Heart left ventricle (tissue), 16 donors: ENCODE data around the gene TRAF3. TPM values are rescaled to one million over a fixed set of nuclear protein-coding genes. Genes with fewer than 3 reads are reported as not detected.

Experiments
- ATAC-seq, 4 donors: fragments of 200-7000 bp; cut with Tn5 transposase; one replicate each; pipeline ENCODE4 v1.9.1; 2020 to 2022; ENCODE audit warnings: moderate library complexity in 4 of 4, mild to moderate bottlenecking in 3 of 4, moderate number of reproducible peaks in 1 of 4
- DNase-seq, 5 donors: peaks; one replicate each; pipeline ENCODE4 v3.0.0-alpha.2; 2020
- H3K27ac ChIP-seq, 12 donors: fragments of 200-600 bp; sonication (generic) in 4 of 12; one replicate each; pipeline versions ENCODE4 v1.5.0 to v1.8.0; 2016 to 2022; ENCODE audit warnings: mild to moderate bottlenecking in 2 of 12
- H3K27me3 ChIP-seq, 9 donors: fragments of 200-600 bp; sonication (generic) in 2 of 9; one replicate each; pipeline versions ENCODE4 v1.5.1 to v1.8.0; 2016 to 2022; ENCODE audit warnings: mild to moderate bottlenecking in 3 of 9
- H3K36me3 ChIP-seq, 9 donors: fragments of 200-600 bp; sonication (generic) in 2 of 9; one replicate each; pipeline versions ENCODE4 v1.5.0 to v1.8.0; 2018 to 2022; ENCODE audit warnings: mild to moderate bottlenecking in 2 of 9
- H3K4me1 ChIP-seq, 12 donors: fragments of 200-600 bp; sonication (generic) in 4 of 12; one replicate each; pipeline versions ENCODE4 v1.5.0 to v1.8.0; 2016 to 2022; ENCODE audit warnings: mild to moderate bottlenecking in 3 of 12
- H3K4me3 ChIP-seq, 12 donors: fragments of 200-600 bp; sonication (generic) in 4 of 12; one replicate each; pipeline versions ENCODE4 v1.5.0 to v1.8.0; 2017 to 2022; ENCODE audit warnings: mild to moderate bottlenecking in 9 of 12, moderate library complexity in 4 of 12
- H3K9me3 ChIP-seq, 12 donors: fragments of 200-600 bp; sonication (generic) in 4 of 12; one replicate each; pipeline versions ENCODE4 v1.5.0 to v1.8.0; 2016 to 2022; ENCODE audit warnings: mild to moderate bottlenecking in 1 of 12
- CTCF ChIP-seq, 12 donors: fragments of 200-600 bp; sonication (generic) in 4 of 12; IDR thresholded peaks; one replicate each; pipeline versions ENCODE4 v1.5.0 to v1.8.0; 2018 to 2022; ENCODE audit warnings: antibody characterized with exemption in 12 of 12, mild to moderate bottlenecking in 5 of 12
- POLR2A ChIP-seq, 2 donors: fragments of 450-650 bp; IDR thresholded peaks; one replicate each; pipeline ENCODE4 v1.6.1; 2017; ENCODE audit warnings: antibody characterized with exemption in 2 of 2, mild to moderate bottlenecking in 2 of 2, moderate library complexity in 2 of 2
- WGBS, 4 donors: extraction: QIAGEN DNeasy Blood & Tissue Kit in 2 of 4; methylation state at CpG; one replicate each; pipeline versions ENCODE4 v1.1.5 to v1.1.7; 2013 to 2018; 5-methylcytosine and 5-hydroxymethylcytosine counted together
- intact Hi-C, 10 donors: fragments of 100-400 bp; cut with DNase I; formaldehyde crosslinking; loops; one replicate each; pipeline versions ENCODE4 v1.11.1 to v1.14.2; 2022
- polyA plus RNA-seq, 2 donors: library from polyadenylated mRNA; stranded (reverse); fragments of 200-250 nt; gene quantifications; one replicate each; pipeline ENCODE4 v1.2.3, GENCODE V29; 2013
- total RNA-seq, 9 donors: library from RNA; depleted of rRNA in 2 of 9; stranded (reverse); fragments of >200 nt in 2 of 9; fragmentation: NEBNext Ultra II Directional in 3 of 9; extraction: Animal tissue kit (Norgen Biotek cat#: 25700) in 3 of 9; gene quantifications; one replicate each; pipeline versions ENCODE4 v1.1.0 to v1.2.4, GENCODE V29; 2016 to 2023
- donor health status: ischemic (EF 13 %, LVEDD 7.1; RV severe dilation, severe dysfunction).
- donor health status: healthy with polysubstance abuse.
- donor health status: DM: no; HTN: yes; CAD: no.
- donor health status: DM: no; HTN: no; CAD: no.
- donor health status: ischemic (EF 25% LVEDD 6.9; RV normal size, moderate dysfunction).
- donor health status: ischemic (EF 25% LVEDD 5.7; RV mildly dilated, moderate dysfunction).
- donor health status: healthy.
- donor health status: DM: yes; HTN: yes; CAD: no.
- donor health status: ischemic (EF 35%, LVEDD 5.7; RV mildly dilated, moderate dysfunction).
- donor health status: nonischemic (EF 11% LVEDD 7.7; RV severe dilation, severe dysfunction).
- donor health status: DM: yes; HTN: yes; CAD: no.
- donor health status: PGD.
- donor health status: ischemic (EF 29% LVEDD 5.4; RV normal size, mild dysfunction).
- donor health status: nonischemic (EF 23%, LVEDD 6.1; RV moderate dilation, normal function).

TRAF3 gene
- total and polyA plus RNA-seq, 11 donors = 1.6 to 20.6 (median 10.6) TPM

- H3K27ac ChIP-seq = no peak overlapping the region
- peaks cover 0 to 85% (median 18%) of the 10 kb centered on the region in 9 donors for H3K36me3 ChIP-seq
- intact Hi-C loops = no loop called here
- H3K27me3 ChIP-seq = no peaks in the 10 kb centered on the region
- no peak overlapping the region for H3K4me3 ChIP-seq
- WGBS, 4 donors = 76 to 94% (median 85%) methylated on average over 6 of the region's 6 CpGs
- ATAC-seq (no peak), DNase-seq (no peak)
- H3K4me1 ChIP-seq = peaks cover 0 to 16% (median 0%) of the 10 kb centered on the region in 12 donors
- TF ChIP-seq POLR2A (IDR thresholded peaks at IDR 0.05) (no peak), CTCF (IDR thresholded peaks at IDR 0.05) (no peak)
- H3K9me3 ChIP-seq = no peaks in the 10 kb centered on the region
Measured at GRCh38 chr14:102898298-102898697, 121.0 kb downstream of the TRAF3 start.

GRCh38 chr14:102898776-102899515, 121.7 kb downstream of the TRAF3 start:
- H3K36me3 ChIP-seq = peaks cover 0 to 86% (median 20%) of the 10 kb centered on the region in 9 donors
- TF ChIP-seq CTCF (IDR thresholded peaks at IDR 0.05) = no peak
- TF ChIP-seq POLR2A (IDR thresholded peaks at IDR 0.05) = no peak
- H3K27ac ChIP-seq = no peak overlapping the region
- no peak for ATAC-seq
- peaks cover 0 to 16% (median 0%) of the 10 kb centered on the region in 12 donors for H3K4me1 ChIP-seq
- intact Hi-C loops = no loop called here
- H3K9me3 ChIP-seq = no peaks in the 10 kb centered on the region
- H3K27me3 ChIP-seq = no peaks in the 10 kb centered on the region
- no peak for DNase-seq
- 88 to 94% (median 91%) methylated on average over 18 of the region's 18 CpGs for WGBS, 4 donors
- no peak overlapping the region for H3K4me3 ChIP-seq

- no peak overlapping the region for H3K27ac ChIP-seq
- no peak overlapping the region for H3K4me3 ChIP-seq
- H3K27me3 ChIP-seq = no peaks in the 10 kb centered on the region
- peaks cover 0 to 85% (median 20%) of the 10 kb centered on the region in 9 donors for H3K36me3 ChIP-seq
- TF ChIP-seq POLR2A (IDR thresholded peaks at IDR 0.05) = no peak
- no peak for TF ChIP-seq CTCF (IDR thresholded peaks at IDR 0.05)
- H3K4me1 ChIP-seq = peaks cover 0 to 16% (median 0%) of the 10 kb centered on the region in 12 donors
- ATAC-seq (no peak), DNase-seq (no peak)
- H3K9me3 ChIP-seq = no peaks in the 10 kb centered on the region
- 96 to 99% (median 98%) methylated on average over 8 of the region's 8 CpGs for WGBS, 4 donors
- intact Hi-C loops = no loop called here
Measured at GRCh38 chr14:102899516-102899900, 122.3 kb downstream of the TRAF3 start.

- peaks cover 0 to 83% (median 24%) of the 10 kb centered on the region in 9 donors for H3K36me3 ChIP-seq
Measured at GRCh38 chr14:102900631-102901571, 123.7 kb downstream of the TRAF3 start.

More at GRCh38 chr14:102900631-102901571, 123.7 kb downstream of the TRAF3 start:
- Histone ChIP-seq H3K27me3 (no peaks in the 10 kb centered on the region), H3K27ac (peak overlapping the region in 2 of 12 donors; percentile 14 to 37), H3K9me3 (no peaks in the 10 kb centered on the region), H3K4me1 (peaks cover 0 to 16% (median 0%) of the 10 kb centered on the region in 12 donors), H3K4me3 (peak overlapping the region in 7 of 12 donors; percentile 2 to 30 (median 19))
- TF ChIP-seq CTCF (IDR thresholded peaks at IDR 0.05) = no peak
- TF ChIP-seq POLR2A (IDR thresholded peaks at IDR 0.05) = no peak
- intact Hi-C loops = no loop called here
- ATAC-seq (peak; percentile 44 to 68 (median 60)), DNase-seq (no peak)
- 59 to 76% (median 67%) methylated on average over 25 to 39 of the region's 39 CpGs for WGBS, 4 donors
